IMR-90 (cell line): ENCODE measurements around the gene PNMA8B.

Experiments
- BHLHE40 ChIP-seq: fragments of 150-350 bp; IDR thresholded peaks from 2 replicates; pipeline ENCODE4 v1.6.1; 2016; ENCODE audit warnings: mild to moderate bottlenecking, low read depth, low read length
- CHD1 ChIP-seq: IDR thresholded peaks from 2 replicates; pipeline ENCODE4 v1.6.1; 2012; ENCODE audit warnings: low read depth, low read length, improper control_type of control experiment
- CTCF ChIP-seq: conservative IDR thresholded peaks from 2 replicates; pipeline ENCODE4 v1.5.1; 2012; ENCODE audit warnings: mild to moderate bottlenecking, low read depth, low read length, improper control_type of control experiment
- FOS ChIP-seq: fragments of 150-350 bp; IDR thresholded peaks from 2 replicates; pipeline ENCODE4 v1.6.1; 2016; ENCODE audit warnings: low read depth, low read length
- MAFK ChIP-seq: IDR thresholded peaks from 2 replicates; pipeline ENCODE4 v1.6.1; 2012; ENCODE audit warnings: low read depth, low read length, improper control_type of control experiment
- MAZ ChIP-seq: IDR thresholded peaks from 2 replicates; pipeline ENCODE4 v1.6.1; 2012; ENCODE audit warnings: low read depth, mild to moderate bottlenecking, low read length, improper control_type of control experiment, moderate library complexity, borderline replicate concordance
- NFE2L2 ChIP-seq: fragments of 150-350 bp; IDR thresholded peaks from 2 replicates; pipeline ENCODE4 v1.6.1; 2016; ENCODE audit warnings: low read depth, mild to moderate bottlenecking, low read length
- POLR2A ChIP-seq: IDR thresholded peaks from 2 replicates; pipeline ENCODE4 v1.6.1; 2012; ENCODE audit warnings: mild to moderate bottlenecking, low read depth, low read length
- RCOR1 ChIP-seq: IDR thresholded peaks from 2 replicates; pipeline ENCODE4 v1.6.1; 2012; ENCODE audit warnings: mild to moderate bottlenecking, low read length, improper control_type of control experiment; ENCODE audit not compliant: insufficient replicate concordance
- USF2 ChIP-seq: fragments of 150-350 bp; IDR thresholded peaks from 2 replicates; pipeline ENCODE4 v1.6.1; 2017; ENCODE audit warnings: mild to moderate bottlenecking, antibody characterized with exemption, low read length, low read depth

- TF ChIP-seq CTCF (no peak), POLR2A (no peak), MAFK (no peak), NFE2L2 (no peak), FOS (no peak), MAZ (no peak), USF2 (peak; percentile 82), CHD1 (no peak), RCOR1 (no peak), BHLHE40 (no peak)
Measured at GRCh38 chr19:46481223-46481848, 14.3 kb downstream of the PNMA8B start.
